GM12891 (cell line): ENCODE data around the gene ADGRG2.

Experiments used
- PAX5 ChIP-seq: IDR thresholded peaks from 2 replicates; pipeline ENCODE4 v1.6.1; 2011; ENCODE audit warnings: low read length, moderate library complexity, mild to moderate bottlenecking; ENCODE audit not compliant: insufficient read depth, severe bottlenecking
- POLR2A ChIP-seq: IDR thresholded peaks from 2 replicates; pipeline ENCODE4 v1.6.1; 2011; ENCODE audit warnings: low read depth, low read length, control low read depth
- POLR2AphosphoS5 ChIP-seq: IDR thresholded peaks from 2 replicates; pipeline ENCODE4 v1.6.1; 2011; ENCODE audit warnings: low read depth, low read length, control low read depth
- POU2F2 ChIP-seq: IDR thresholded peaks from 2 replicates; pipeline ENCODE4 v1.6.1; 2011; ENCODE audit warnings: low read depth, mild to moderate bottlenecking, control low read depth, low read length, moderate library complexity
- SPI1 ChIP-seq: IDR thresholded peaks from 2 replicates; pipeline ENCODE4 v1.6.1; 2011; ENCODE audit warnings: low read depth, low read length, control low read depth
- TAF1 ChIP-seq: IDR thresholded peaks from 2 replicates; pipeline ENCODE4 v1.6.1; 2011; ENCODE audit warnings: low read depth, low read length, control low read depth

- no peak for TF ChIP-seq POLR2A
- no peak for TF ChIP-seq POLR2AphosphoS5
- TF ChIP-seq TAF1 = no peak
- no peak for TF ChIP-seq SPI1
- no peak for TF ChIP-seq PAX5
- no peak for TF ChIP-seq POU2F2
These were observed 88.2 kb downstream of the ADGRG2 start for GRCh38 chrX:19034025-19034424.
